NOMO-1 (cell line): Measurements from ENCODE around the gene FN3K.
"Not testable (repeated sequence)": the region's sequence is repeated elsewhere in the genome, so short reads cannot be mapped to it uniquely, and the experiment has no call there.

ENCODE experiments used
- DNase-seq, 2 experiments: peaks; one replicate each; lab custom pipeline; 2025; ENCODE audit not compliant: unreplicated experiment in 2 of 2; lab: John Stamatoyannopoulos, UW

The FN3K gene

DNA sequence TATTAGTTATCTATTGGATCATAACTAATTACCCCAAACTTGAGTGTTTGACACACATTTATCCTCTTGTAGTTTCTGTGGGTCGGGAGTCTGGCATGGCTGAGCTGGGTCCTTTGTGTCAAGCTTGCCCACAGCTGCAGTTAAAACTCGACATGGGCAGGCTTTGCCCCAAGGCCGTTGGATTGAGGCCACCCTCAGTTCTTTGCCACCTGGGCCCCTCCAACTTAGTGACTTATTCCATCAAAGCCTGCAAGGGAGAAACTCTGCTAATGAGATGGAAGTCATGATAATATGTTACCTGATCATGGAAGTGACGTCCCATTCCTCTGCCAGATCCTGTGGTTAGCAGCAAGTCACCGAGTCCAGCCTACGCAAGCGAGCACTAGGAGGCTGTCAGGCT is 33.6 kb downstream of the FN3K start:
- DNase-seq = no peak

DNA sequence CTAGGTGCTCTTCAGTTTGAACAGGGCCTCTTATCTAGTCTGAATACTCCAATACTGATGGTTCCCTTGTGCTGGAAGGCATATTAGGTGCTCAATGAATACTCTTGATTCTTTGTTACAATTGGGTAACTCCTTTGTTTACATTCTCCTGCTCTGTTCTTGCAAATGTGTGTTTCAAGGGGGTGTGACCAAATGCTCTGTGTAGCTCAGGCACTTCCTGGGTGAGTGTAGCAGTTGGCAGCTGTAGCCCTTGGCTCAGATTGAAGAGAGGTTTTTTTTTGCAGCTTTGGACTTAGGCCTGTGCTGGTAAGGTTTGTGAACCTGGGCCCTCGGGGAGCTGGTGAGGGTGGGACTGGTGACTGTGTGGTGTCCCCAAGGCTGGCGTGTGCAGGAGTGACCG is 36.6 kb downstream of the FN3K start:
- DNase-seq = no peak

DNA sequence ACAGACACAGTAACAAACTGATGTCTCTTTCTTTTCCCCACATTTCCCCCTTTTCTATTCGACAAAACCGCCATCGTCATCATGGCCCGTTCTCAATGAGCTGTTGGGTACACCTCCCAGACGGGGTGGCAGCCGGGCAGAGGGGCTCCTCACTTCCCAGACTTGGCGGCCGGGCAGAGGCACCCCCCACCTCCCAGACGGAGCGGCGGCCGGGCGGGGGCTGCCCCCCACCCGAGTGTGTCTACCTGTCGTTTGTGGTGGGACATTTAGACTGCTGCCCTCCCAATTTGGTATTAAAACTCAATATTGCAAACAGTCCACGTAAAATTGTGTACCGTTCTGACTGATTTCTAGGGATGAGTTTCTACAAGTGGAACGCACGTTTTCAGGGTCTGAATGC is 39.0 kb downstream of the FN3K start:
- not testable (repeated sequence) for DNase-seq

DNA sequence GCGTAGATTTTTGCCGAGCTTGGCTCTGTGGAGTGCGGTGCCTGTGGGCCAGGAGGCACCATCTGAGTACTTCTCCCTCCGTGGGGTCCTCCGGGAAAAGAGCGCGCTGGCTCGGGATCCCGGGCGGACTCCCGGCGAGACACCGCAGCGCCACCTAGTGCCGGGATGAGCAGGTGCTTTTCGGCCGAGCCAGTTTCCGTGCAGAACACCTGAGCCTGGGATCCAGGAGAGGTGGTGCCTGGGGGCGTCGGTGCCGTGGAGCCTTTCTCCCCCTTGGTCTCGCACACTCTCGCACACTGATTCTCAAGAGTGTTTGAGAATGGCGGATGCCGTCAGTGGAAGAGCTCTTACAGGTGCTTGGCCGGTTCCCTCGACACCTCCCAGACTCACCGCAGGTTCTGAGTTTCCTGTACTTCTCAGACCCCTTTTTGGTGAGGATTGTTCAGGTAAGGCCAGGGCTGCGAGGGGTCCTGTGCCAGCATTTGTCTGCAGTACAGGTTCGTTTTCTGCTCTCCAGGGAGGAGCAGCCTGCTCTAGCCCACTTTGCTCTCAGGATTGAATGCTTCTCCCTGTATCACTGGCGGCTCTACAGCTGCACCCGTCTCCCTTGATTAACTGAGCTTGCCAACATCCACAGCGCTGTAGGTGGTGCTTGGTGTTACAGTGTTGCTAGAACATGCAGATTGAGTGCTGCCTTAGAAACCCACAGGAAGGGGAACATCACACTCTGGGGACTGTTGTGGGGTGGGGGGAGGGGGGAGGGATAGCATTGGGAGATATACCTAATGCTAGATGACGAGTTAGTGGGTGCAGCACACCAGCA is 39.8 kb downstream of the FN3K start:
- no peak for DNase-seq

DNA sequence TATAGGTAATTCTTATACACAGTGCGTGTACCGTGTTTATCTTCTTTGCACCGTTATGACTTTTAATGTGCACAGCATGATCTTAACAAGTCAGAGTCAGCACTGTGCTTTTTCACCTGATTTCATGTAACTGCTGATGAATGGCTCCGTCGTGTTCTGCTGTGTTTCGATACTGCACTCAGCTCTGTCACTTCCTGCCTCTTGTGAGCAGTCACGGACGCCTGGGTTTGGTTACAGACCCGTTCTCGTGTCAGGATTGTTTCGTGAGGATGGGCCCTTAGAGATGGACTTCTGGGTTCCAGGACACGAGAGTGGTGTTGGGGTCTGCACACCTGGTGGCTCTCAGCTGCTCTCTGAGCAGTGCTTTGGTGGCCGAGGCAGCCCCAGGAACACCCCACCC is 41.0 kb downstream of the FN3K start:
- DNase-seq = no peak

DNA sequence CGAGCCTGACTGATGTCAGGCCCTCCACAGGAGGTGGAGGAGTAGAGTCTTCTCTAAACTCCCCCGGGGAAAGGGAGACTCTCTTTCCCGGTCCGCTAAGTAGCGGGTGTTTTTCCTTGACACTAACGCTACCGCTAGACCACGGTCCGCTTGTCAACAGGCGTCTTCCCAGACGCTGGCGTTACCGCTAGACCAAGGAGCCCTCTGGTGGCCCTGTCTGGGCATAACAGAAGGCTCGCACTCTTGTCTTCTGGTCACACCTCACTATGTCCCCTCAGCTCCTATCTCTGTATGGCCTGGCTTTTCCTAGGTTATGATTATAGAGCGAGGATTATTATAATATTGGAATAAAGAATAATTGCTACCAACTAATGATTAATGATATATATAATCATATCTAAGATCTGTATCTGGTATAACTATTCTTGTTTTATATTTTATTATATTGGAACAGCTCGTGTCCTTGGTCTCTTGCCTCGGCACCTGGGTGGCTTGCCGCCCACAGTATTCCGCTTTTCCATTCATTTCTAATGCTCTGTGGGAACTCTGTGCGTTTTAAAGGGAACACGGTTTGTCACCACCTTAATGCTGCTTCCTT is 42.5 kb downstream of the FN3K start:
- not testable (repeated sequence) for DNase-seq

DNA sequence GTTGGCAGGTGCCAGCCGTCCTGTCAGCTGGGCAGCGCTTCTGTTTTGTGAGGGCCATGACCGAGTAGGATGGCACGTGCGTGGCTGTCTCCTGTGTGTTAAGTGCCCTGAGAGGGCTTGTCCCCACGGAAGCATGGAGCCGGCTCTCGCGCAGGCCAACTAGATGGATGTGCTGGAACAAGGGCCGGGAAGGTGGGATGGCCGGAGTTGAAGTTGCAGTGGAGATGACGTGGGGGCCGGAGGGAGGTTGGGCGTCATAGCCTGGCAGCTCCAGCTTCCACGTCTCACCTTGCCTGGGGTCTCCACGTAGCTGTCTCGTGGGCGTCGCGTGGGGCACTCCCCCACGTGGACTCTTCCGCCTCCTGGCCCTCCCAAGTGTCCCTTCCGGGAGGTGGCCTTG is 44.1 kb downstream of the FN3K start:
- no peak for DNase-seq

DNA sequence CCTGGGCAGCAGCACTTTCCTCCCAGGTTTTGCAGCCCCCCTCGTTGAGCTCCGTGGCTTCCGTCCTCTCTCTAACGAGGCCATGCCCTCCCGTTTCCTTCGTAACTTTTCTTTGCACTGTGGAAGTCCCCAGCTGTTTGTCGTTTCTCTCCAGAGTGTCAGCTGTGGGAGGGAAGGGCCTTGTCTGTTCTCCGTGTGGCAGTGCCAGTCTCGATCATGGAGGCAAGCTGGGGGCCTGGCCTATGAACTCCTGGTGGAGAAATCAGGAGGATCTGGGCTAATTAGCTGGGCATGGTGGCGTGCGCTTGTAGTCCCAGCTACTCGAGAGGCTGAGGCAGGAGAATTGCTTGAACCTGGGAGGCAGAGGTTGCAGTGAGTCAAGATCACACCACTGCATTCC is 44.8 kb downstream of the FN3K start:
- DNase-seq = no peak

DNA sequence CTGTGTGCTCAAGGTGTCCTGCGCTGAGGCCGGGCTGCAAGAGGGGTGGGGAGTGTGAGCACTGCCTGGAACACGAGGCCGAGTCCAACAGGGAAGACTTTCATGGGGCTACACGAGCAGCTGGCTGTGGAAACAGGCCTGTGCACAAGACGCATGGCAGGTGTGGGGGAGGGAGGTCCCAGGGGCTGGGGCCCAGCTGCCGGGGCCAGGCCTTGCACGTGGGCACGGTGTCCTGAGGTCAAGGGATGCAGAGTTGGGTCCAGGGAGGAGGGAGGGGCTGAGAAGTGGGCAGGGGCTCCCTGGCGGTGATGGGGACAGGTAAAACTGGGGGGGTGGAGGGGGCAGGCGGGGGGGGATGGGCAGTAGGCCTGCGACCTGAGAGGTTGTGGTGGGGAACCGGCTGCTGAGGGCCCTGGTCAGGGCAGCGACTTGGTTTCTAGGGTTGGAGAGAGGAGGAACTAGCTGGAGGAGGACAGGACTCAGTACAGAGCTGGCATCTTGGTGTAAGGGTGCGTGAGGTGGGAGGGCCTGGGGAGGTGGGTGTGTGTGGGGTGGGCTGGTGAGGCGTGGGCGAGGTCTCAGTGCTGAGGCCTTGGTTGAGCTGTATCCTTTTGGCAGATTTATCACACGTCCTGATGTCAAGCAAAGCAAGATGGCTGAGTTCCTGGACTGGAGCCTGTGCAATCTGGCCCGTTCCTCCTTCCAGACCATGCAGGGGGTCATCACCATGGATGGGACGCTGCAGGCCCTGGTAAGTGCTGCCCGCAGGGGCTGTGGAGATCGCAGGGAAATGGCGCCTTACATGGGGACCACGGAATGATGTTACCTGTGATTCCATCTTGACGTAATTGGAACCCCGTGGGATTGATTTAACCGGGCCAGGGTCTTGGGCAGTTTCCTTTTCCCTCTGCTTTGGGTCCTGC is 45.8 kb downstream of the FN3K start:
- no peak for DNase-seq

DNA sequence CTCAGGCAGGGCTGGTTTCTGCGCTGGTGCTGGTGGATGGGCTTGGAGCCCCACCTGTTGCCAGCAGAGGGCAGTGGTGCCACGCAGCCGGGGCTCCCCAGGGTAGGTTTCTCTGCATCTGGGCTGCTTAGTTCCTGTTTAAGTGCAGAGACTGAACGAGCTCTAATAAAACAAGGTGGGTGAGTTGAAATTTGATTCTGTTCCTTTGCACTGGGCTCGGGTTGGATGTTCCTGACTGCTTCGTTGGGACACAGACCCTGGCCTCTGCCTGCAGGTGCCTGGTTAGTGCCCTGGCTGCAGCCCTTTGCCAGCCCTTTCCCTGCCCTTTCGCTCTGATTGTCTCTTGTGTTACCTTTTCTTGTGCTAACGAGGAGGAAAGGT is 46.5 kb downstream of the FN3K start:
- DNase-seq = peak; percentile 56 to 86

DNA sequence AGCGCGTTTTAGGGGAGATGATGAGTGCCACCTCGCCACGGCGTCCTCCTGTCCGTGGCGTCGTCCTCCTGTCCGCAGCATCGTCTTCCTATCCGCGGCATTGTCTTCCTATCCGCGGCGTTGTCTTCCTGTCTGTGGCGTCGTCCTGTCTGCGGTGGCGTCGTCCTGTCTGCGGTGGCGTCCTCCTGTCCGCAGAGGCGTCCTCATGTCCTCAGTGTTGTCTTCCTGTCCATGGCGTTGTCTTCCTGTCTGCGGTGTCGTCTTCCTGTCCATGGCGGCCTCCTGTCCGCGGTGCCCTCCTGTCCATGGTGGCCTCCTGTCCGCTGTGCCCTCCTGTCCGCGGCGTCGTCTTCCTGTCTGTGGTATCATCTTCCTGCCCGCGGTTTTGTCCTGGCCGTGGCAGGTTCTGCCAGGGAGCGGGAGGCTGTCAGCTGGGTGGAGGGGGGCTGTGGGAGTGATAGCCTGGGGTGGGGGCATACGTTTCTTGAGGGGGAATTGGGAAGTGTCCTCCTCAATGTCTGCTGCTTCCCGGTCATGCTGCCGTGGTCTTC is 47.3 kb downstream of the FN3K start:
- no peak for DNase-seq

DNA sequence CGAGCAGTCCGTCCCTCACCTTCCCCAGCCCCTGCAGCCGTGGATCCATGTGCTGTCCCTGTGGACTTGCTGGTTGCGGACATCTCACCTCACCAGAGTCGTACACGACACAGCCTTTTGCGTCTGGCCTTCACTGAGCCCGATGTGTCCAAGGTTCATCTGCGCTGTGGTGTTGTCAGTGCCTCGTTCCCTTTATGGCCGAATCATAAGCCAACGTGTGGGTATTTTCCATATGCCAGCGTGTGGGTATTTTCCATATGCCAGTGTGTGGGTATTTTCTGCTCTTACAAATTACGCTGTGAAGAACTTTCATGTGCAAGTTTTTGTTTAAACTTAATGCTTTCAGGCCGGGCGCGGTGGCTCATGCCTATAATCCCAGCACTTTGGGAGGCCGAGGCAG is 48.1 kb downstream of the FN3K start:
- DNase-seq = no peak

DNA sequence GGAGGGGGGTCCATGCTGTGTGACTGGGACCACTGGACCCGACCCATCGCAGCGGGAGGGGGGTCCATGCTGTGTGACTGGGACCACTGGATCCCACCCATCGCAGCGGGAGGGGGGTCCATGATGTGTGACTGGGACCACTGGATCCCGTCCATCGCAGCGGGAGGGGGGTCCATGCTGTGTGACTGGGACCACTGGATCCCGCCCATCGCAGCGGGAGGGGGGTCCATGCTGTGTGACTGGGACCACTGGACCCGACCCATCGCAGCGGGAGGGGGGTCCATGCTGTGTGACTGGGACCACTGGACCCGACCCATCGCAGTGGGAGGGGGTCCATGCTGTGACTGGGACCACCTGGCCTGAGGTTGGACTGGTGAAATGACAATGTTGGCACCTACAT is 50.2 kb downstream of the FN3K start:
- not testable (repeated sequence) for DNase-seq

DNA sequence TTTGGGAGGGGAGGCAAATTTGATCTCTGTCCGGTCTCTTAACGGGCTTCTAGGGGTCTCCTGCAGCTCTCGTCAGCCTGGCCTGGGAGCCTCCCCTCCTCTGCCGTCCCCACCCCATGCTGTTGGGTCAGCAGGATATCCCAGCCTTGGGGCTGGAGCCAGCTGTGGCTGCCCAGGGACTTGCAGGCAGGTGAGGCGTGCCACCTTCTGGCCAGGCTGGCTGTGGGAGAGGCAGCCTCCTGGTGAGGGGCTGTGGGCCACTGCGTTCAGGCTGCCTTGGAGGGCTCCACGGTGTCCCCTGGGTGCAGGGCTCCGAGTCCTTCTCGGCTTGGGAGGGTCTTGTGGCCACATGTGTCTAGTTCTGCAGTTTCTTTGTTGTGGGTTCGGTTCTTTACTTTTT is 51.0 kb downstream of the FN3K start:
- DNase-seq = no peak

DNA sequence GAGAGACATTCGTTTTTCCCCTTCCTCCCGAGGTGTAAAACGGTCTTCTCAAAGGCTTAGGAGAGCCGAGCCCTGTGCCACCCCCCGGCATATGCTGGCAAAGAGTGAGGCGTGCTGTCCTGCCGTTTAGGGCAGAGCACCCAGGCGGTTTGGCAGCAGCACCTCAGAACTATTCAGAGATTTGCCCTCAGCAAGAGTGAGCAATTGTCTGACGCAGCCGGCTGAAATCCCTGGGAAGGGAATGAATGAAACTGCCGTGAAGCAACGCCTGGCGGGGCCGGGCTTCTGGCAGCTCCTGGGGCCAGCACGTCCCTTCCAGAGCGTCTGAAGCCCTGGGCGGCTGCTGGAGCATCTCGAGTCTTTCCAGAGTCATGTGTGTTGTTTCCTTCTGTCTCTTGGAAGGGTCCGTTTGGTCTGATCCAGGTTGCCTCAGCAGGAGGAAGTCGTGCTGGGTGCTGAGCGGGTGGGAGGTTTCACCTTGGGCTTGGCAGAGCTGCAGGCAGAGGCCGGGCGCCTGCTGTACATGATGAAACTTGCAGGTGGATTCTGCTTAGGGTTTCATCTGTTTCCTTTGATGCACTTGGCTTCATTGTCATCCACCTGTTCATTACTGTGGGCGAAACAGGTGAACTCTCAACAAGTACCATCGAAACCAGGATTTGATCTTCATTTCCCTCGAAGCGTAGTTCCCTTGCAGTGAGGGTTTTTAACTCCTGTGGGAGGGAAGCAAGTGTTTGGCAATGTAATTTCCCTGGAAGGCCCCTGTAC is 51.9 kb downstream of the FN3K start:
- DNase-seq = no peak

DNA sequence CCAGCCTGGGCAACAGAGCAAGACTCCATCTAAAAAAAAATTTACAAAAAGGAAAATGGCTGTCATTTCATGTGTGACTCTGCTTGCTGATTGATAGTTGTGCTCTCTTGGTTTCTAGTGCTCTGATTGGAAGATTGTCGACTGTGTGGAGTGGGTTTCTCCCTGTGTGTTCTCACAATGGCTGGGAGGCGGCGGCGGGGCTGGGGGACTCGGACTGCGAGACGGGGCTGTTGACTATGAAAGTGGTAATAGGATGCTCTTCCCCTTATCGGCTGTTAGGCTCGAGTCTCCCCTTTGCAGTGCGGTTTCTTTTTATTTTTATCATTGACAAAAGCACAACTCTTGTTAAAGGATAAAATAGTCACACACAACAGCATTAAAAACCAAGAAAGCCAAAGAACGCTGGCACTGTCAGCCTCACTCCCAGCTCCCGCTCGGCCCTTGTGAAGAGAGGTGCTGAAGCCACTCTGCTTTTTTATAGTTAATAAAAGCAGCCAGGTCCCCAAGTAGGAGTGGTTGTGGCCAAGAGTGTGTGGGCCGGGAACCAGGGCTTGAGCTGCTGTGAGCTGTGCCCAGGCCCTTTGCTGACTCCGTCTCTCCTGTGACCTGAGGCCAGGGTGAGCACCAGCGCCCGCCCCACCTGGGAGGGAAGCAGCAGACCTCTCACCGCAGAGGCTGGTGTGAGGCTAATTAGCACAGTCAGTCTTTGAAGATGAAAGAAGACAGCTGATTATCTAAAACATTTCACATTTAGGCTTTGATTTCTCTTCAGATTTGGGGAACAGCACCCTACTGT is 53.0 kb downstream of the FN3K start:
- no peak for DNase-seq

DNA sequence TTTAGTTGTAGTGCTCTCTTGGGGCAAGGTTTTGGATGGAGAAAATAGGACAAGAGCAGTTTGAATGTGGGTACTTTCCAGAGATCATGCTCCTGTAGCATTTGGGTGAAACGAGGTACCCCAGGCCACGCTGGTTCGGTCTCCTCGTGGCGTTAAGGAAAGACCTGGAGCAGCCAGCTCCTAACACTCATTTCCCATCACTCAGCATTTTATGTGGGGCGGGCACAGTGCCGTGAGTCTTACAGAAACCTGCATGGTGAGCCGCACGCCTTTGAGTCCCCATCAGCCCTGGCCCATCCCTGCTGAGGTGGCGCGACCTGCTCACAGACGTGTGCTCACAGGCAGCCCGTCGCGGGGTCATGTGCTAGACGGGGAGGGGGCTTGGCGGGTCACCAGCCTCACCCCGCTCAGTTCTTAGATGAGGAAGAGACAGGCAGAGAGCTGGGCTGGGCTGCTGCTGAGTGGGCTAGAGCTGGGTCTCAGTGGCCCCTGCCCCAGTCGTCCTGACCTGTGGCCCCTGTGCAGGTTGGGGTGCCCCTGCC is 53.7 kb downstream of the FN3K start:
- no peak for DNase-seq

DNA sequence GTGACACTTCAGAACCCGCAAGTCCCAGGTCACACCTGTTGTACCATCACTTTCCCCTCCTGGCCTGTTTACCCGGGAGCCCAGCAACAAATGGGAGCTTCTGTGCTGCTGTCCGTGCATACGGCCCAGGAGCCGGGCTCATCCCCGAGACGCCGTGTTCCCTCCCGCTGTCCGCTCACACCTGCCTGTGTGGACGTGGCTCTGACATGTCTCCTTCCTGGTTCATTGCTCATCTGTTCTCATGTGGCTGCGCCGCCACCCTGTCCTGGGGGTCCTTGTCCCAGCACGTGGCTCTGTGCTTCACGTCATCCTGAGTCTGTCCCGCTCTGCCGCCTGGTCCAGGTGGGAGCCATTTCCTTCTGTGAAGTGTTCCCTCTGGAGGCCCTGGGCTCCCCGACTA is 54.4 kb downstream of the FN3K start:
- DNase-seq = no peak

DNA sequence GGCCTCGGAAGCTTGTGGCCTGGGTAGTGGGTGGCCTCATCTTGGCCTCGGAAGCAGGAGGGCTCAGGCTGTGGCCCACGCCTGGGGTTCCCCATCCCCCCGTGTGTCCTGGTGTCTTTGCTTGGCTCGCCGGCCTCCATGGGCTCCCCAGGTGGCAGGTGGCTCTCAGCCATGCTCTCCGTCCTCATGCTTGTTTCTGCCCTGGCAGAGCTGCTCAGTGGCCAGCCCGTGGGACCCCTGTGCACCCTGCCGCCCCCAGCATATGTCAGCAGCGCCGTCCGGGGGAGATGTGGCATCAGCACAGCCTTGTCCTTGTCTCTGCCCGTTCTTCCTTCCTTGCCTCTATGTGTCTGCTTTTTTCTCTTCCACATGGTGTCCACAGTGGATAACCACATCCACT is 55.0 kb downstream of the FN3K start:
- DNase-seq = no peak
